Vagina (tissue), 2 donors: ENCODE data around the gene HEXIM1.

Source experiments
- POLR2AphosphoS5 ChIP-seq, 2 donors: sonication (generic); formaldehyde crosslinking; IDR thresholded peaks; one replicate each; pipeline ENCODE4 v1.9.0; 2017; ENCODE audit warnings: antibody characterized with exemption in 2 of 2, mild to moderate bottlenecking in 2 of 2, low read depth in 1 of 2; ENCODE audit not compliant: insufficient read depth in 1 of 2
- TF ChIP-seq, protein P1 (sequence below), 3 experiments: fragments of 450-650 bp in 2 of 3; fragments of 200-600 bp in 1 of 3; sonication (generic) in 1 of 3; IDR thresholded peaks; one replicate each; pipeline ENCODE4 v1.5.1; 2017 to 2019; ENCODE audit warnings: antibody characterized with exemption in 3 of 3, mild to moderate bottlenecking in 2 of 3, moderate library complexity in 2 of 3

DNA sequence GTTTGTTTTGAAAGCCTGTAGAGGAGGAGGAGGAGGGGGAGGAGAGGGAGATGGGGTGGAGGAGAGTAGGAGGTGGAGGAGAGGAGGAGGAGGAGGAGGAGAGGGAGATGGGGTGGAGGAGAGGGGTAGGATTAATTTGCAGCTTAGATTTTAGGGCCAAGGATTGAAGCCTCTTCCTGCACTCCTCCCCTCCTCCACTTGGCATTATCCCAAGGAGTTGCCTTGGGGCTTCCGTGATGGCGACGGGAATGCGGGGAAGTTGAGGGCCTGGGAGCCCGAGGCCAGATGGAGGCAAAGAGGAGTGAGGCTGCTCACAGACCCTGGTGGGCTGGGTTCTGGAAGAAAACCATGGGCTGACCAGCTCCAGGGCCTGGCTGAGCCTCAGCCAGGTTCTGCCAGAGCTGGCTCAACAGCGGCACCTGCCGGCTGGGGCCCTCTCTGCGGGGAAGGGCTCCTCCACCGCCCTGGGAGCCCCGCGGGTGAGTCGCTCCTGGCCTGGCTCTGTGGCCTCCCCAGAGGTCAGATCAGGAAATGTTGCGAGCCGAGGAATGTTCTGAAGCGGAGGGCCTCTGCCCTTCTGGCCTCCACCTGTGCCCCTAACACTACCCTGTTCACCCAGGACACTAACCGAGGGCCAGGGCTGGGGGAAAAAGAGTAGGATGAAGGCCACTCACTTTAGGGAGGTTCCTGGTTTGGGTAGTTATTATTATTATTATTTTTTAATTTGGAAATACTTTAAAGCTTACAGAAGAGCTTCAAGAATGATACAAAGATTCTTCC is 49.5 kb downstream of the HEXIM1 start:
- TF ChIP-seq, protein P1, sequence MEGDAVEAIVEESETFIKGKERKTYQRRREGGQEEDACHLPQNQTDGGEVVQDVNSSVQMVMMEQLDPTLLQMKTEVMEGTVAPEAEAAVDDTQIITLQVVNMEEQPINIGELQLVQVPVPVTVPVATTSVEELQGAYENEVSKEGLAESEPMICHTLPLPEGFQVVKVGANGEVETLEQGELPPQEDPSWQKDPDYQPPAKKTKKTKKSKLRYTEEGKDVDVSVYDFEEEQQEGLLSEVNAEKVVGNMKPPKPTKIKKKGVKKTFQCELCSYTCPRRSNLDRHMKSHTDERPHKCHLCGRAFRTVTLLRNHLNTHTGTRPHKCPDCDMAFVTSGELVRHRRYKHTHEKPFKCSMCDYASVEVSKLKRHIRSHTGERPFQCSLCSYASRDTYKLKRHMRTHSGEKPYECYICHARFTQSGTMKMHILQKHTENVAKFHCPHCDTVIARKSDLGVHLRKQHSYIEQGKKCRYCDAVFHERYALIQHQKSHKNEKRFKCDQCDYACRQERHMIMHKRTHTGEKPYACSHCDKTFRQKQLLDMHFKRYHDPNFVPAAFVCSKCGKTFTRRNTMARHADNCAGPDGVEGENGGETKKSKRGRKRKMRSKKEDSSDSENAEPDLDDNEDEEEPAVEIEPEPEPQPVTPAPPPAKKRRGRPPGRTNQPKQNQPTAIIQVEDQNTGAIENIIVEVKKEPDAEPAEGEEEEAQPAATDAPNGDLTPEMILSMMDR (IDR thresholded peaks at IDR 0.05), result peak; percentile 83 to 99 (median 99)
- TF ChIP-seq POLR2AphosphoS5 (IDR thresholded peaks at IDR 0.05; ENCODE audit: insufficient read depth in 1 of 2, low read depth in 1 of 2), result peak; percentile 59 to 80
